ENCODE data around the gene NAA35.
"Not testable (repeated sequence)": the region's sequence is repeated elsewhere in the genome, so short reads cannot be mapped to it uniquely, and the experiment has no call there.

The NAA35 gene

DNA sequence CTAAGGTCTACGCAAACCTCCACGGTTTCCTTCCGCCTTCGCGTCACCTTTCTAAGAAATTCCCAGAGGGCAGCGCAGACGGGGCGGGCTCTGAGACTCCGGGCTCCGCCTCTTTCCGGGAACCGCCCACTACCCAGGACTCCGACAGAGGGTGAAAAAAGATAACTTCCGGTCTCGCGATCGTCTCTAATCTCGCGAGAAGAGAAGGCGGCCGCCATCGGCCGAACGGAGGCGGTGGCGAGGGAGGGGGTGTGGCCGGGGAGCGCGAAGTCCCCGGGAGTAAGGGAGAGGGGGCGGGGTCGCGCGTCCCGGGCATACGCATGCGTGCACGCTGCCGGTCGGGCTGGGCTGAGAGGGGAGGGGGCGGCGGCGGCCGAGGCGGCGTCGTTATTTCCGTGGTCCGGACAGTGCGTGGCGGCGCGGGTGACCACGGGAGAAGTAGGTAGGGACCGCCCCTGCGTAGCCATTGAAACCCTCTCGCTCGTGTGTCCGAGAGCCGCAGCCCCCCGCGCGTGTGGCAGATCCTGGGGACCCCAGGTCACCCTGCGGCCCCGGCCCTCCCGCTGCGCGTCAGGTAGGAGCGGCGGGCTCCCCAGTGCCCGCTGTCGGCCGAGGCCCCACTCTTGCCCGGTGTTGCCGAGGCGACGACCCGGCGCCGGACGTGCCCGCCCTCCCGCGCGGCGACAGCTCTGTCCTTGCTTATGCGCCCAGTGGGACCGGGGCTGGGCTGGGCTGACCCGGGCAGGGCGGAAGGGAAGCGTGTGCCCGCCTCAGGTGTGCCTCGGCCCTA is at the start of gene NAA35:
Gene NAA35 (plus strand): TSS at position 315 of the 790 bp plus-strand sequence. CDS start 1,014 bp downstream, outside the sequence.
- peak; percentile 99 to 100 for DNase-seq

DNA sequence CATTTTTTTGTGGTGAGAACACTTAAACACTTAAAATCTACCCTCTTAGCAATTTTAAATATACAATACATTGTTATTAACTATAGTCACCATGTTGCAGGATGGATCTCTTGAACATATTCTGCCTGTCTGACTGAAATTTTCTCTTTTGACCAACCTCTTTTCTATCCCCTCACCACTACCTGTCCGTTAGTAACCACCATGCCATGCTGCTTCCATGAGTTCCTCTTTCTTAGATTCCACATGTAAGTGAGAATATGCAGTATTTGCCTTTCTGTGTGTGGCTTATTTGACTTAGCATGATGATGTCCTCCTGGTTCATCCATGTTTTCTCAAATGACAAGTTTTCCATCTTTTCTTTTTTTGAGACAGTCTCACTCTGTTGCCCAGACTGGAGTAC is 48.5 kb upstream of the NAA35 start:
- DNase-seq, result no peak

DNA sequence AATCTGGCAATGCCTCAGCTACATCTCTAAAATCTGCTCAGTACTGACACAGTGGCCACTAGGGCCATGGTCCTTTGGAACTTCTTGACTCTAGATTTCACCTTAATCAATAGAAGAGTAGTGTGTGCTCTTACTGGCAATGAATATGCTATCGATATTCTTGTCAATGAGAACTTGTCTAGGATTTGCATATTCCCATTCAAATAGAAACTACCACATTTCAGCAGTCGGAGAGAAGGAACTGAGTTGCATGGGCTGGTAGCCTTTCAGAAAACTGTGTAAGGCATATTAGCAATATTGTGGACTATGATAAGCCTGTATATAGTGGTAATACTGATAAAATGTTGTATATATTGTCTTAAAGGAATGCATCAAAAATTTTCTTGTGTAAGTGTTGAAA is 45.3 kb upstream of the NAA35 start:
- no peak for DNase-seq

DNA sequence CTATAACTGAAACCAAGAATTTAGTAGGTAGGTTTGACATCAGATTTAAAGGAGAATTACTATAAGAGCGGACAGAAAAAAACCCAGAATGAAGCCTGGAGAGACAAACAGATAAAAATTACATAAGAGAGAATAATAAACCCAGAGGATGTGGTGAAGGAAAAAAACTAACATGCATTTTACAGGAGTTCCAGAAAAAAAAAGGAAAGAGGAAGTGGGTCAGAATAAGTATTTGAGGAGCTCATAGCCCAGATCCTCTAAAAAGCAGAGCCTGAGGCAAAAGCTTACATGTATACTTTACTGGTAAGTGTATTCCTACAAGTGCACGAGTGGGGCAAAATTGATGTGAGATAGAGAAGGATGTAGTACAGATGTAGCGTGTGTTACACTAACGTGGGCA is 43.1 kb upstream of the NAA35 start:
- DNase-seq, result no peak

DNA sequence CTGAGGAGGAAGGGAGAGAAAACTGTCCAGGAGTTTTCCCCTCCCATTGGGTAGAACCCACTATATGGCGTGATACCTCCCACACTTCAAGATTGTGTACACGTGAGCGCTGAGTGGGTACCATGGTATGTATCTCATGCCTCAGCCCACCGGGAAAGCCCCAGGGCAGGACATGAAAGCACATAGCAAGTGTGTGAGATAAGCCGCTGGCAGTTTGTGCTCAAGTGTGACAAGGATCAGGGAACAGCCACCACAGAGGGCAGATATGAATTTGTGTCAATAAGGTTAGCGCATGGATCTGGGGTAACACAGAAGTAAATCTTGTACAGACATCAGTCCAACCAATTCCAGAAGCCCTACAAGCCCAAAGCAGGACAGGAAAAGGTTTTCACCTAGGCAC is 42.6 kb upstream of the NAA35 start:
- no peak for DNase-seq

DNA sequence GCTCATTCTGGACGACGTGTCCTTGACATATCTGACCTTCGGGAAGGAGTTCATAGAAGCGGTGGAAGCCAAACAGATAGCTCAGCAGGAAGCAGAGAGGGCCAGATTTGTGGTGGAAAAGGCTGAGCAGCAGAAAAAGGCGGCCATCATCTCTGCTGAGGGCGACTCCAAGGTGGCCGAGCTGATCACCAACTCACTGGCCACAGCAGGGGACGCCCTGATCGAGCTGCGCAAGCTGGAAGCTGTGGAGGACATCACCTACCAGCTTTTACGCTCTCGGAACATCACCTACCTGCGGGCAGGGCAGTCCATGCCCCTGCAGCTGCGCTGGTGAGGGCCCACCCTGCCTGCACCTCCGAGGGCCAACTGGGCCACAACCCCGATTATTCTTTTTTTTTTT is 41.6 kb upstream of the NAA35 start:
- DNase-seq, result no peak

DNA sequence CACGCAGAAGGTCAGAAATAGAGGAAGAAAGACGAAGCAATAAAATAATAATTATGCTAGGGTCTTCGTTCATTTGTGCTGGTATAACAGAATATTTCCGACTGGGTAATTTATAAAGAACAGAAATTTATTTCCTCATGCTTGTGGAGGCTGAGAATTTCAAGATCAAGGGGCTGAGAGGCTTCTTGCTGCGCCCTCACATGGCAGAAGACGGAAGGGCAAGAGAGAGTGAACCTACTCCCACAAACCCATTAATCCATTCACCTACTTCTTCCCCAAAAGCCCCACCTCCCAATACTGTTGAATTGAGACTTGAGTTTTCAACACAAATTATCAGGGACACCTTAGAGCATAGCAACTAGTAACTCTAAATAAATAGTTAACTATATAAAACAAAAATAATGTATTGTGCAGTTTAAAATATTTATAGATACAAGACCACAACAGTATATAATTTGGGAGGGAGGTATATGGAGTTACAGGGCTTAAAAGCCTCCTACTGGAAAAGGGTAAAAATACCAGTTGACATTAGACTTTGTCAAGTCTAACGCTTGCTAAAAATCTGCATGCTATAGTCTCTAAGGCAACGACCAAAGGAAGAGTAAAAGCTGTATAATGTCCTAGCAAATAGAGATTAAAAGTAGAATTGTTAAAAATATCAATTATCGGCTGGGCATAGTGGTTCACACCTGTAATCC is 40.3 kb upstream of the NAA35 start:
- peak; percentile 25 to 40 for DNase-seq

DNA sequence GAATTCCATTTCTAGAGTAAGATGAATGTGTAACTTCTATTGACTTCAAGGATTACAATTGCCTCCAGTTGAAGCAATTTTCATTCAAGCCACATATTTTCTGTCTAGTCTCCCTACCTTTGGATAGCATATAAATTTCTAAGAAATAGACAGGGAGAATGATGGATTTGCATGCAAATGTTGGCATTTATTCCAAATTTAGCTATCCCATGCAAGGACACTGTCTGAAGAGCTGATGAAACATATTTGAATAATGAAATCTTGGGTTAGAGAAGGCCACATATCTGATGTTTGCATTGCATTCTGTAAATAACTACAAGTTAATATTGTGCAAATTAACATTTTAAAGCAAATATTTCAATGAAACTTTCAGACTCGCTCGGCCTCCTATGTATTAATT is 36.0 kb upstream of the NAA35 start:
- DNase-seq, result no peak

DNA sequence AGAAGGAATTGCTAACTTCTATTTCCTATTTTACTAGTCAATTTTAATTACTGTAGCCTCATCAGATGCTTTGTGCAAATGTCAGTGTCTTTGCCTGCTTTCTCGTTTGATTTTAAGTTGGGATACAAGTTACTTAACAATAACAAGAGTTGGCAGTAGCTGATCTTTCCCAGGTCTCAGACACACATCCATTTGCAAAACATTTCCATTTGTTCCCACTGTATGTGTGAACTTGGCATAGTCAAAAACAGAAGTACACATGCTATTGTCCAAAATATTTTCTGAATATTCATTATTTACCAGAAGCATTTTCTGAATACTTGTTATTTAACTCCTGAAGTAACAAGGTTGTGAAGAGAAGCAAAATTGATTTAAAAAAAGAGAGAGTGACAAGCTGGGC is 35.0 kb upstream of the NAA35 start:
- no peak for DNase-seq

DNA sequence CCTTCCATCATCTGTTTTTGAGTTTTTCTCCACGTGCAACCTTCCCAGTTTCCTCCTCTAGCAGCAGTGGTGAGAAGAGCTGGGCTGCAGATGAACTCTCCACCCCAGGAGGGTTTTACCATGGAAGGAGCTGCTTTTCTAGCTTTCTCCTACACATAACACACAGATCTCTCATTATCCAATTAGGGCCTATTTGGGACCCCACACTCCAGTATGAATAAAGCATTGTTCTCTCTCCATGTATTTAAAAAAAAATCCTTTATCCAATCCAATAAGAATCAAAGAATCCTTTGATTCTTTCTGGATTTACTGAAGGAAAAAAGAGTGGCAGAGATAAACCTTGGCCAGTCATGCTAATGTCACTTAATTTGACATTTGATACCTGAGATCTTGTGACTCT is 31.6 kb upstream of the NAA35 start:
- DNase-seq, result no peak

DNA sequence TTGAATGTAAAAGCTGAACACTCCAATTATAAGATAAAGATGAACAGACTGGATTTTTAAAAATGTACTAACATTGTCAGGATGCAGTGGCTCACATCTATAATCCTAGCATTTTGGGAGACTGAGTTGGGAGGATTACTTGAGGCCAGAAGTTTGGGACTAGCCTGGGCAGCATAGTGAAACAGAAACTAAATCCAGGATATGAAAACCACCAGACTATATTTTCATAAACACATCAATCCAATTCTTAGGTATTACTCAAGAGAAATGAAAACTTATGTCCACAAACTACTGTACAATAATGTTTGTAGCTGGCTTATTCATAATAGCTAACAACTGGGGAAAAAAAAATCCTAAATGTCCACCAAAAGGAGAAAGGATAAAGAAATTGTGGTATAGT is 26.8 kb upstream of the NAA35 start:
- no peak for DNase-seq

DNA sequence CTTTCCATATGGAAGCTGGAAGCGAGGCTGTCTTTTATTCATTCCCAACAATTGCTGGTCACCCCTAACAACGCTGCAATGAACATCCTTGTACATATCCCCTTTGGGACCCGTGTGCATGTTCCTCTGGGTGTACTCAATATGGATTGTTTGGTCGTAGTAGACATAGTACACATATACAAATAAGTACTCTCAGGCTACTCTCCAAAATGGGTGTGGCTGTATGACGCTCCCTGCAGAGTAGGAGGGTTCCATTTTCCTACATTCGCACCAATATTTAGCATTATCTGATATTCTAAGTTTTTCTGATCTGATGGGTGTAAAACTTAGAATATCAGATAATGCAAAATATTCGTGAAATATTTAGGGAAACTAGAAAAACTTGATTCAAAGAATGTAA is 23.2 kb upstream of the NAA35 start:
- no peak for DNase-seq

DNA sequence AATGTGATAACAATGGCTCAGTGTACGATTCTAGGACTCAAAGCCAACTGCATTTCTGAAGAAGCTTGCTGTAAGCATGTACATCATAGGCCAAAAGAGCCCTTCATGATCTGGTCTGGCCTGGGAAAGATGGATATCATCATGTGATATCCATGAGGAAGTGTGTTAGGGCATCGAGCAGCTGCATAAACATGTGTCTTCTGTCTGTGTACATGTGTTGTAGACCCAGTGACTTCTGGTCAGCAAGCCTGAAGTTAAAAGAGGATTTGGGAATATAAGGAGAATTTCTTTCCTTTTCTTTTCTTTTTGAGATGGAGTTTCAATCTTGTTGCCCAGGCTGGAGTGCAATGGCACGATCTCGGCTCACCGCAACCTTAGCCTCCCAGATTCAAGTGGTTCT is 15.5 kb upstream of the NAA35 start:
- no peak for DNase-seq

DNA sequence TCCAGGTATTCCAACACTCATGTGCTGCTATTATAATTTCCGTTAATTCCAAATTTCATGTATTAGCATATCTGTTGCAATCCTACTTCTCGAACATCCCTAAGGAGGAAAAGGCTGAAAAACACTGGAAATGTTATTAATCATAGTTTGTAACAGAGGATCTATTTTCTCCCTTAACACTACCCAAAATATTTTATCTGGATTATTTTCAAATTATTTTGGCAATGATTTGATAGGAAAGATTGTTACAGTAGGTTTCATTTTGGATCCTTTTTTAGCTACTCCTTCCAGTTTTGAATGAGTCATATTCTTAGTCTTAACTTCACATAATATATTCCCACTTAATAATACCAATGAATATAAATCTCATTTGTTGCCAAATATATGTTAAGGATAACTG is 13.9 kb upstream of the NAA35 start:
- no peak for DNase-seq

DNA sequence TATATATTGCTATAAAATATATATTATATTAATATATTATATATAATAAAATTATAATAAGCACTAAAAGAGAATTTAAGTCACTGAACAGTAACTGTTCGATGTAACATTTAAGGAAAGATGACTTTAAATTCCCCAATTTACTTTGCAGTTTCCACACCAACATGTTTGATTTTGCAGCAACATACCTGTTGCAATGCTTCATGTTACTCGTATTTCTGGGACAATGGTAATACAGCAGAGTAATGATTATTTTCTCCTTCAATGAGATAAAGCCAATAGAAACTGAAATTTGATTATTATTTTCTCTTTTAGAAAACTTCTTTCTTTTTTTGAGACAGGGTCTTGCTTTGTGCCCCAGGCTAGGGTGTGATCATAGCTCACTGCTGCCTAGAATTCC is 9.5 kb upstream of the NAA35 start:
- no peak for DNase-seq

DNA sequence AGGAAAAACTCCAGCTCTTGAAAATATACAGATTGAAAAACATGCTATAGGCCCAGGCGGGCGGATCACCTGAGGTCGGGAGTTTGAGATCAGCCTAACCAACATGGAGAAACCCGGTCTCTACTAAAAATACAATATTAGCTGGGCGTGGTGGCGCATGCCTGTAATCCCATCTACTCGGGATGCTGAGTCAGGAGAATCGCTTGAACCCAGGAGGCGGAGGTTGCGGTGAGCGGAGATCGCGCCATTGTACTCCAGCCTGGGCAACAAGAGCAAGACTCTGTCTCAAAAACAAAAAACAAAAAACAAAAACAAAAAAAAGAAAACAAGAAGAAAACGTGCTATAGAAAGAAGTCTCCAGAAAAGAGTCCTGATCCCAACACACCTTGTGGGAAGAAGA is 5.0 kb upstream of the NAA35 start:
- not testable (repeated sequence) for DNase-seq

DNA sequence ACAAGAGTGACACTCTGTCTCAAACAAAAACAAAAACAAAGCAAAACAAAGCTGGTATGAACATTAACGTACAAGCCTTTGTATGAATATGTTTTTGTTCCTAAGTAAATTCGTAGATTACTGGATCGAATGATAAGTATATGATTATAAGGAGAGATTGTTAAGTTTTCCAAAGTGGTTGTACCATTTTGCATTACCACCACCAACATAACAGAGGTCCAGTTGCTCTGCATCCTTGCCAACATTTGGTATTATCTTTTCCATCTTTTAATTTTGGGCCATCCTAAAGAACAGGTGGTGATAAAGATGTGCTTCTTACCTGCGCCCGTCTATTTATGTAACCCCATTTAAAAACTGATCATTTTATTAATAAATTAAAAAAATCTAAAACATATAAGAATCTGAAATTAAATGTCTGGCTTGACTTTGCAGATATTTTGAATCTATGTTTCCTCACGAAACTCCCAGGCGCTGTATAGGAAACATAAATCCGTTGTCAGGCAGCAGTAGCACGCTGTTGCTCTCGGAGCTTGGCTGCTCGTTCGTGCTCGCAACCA is 593 bp upstream of the NAA35 start:
- DNase-seq, result peak in 1 of 2 donors; percentile 19

DNA sequence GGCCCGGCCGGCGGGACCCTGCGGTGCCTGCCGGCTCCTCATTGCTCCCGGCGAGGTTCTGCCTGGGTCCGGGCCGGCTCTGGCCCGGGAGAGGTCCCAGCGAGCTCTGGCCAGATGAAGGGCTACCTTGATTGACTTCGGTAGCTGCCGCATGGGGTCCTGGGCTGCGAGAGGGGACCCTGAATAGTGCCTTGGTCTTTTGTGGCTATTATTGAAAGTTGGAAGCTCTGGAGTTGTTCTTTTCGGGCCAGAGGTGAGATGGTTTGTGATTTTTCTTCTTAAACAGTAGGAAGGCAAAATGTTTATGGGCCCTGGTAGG is 635 bp downstream of the NAA35 start:
- DNase-seq, result no peak

DNA sequence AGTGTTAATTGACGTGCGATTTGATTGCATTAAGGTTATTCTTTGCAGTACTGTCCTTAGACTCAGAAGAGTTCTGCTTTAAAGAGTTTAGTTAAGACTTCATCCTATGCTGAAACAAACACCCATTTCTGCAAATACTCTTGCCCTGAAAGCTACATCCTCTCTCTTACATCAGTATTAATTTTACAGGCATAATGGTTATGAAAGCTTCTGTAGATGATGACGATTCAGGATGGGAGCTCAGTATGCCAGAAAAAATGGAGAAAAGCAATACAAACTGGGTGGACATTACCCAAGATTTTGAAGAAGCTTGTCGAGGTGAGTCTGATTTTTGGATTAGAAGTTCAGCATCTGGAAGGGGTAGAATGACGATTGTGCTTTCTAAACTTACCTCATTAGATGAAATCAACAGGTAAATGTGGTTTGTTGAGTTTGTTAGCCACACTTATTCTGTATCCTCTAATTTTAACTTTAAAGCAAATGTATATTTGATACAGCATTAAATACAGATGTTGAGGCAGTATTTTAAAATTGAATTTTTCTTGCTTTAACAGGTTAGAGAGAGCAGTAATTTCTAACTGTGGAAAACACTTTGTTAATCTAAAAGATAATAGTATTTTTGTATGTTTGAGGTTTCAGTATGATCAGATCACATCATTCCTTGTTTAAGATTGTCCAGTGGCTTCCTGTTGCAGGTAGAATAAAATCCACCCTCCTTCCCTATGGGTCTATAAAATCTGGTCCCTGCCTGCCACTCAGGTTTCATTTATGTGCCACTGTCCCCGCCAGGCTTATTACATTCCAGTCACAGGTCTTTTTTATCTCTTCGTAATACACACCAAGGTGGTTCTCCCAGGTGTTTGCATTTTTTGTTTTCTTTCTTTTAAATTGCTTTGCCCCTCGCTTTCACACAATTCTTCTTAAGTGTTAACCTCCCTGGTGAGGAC is 1.3 kb downstream of the NAA35 start:
- DNase-seq, result no peak

DNA sequence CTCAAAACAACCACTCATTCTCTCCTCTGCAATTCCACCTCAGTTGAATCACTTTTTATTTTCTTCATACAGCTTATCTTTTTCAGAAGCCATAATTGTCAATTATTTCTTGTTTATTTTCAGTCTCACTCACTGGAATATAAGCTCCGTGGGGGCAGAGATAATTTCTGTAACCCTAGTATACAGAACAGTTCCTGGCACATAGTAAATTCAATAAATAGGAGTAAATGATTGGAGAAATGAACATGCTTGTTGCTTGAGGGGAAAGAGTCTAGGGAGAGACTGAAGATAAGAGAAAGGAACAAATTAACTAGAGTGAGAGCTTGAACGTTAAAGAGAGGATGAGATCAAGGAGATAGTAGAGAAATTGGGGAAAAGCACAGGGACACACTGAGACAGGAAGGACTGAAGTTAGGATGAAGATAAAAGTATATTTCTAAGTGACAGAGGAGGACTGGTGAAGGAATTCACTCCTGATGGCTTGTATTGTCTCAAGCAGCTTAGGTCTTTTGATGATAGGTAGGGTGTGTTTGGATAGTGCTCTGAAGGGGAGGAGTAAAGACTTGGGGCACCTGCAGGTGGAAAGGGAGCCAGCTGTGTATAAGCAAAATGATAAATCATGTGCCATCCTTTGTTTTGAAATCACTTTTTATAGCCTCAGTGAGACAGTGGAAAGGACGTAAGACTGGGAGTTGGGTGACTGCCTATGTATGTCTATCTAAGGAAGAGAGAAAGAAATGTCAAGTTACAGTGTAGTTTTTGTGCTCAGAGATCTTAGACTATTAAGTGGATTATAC is 2.2 kb downstream of the NAA35 start:
- DNase-seq, result no peak

DNA sequence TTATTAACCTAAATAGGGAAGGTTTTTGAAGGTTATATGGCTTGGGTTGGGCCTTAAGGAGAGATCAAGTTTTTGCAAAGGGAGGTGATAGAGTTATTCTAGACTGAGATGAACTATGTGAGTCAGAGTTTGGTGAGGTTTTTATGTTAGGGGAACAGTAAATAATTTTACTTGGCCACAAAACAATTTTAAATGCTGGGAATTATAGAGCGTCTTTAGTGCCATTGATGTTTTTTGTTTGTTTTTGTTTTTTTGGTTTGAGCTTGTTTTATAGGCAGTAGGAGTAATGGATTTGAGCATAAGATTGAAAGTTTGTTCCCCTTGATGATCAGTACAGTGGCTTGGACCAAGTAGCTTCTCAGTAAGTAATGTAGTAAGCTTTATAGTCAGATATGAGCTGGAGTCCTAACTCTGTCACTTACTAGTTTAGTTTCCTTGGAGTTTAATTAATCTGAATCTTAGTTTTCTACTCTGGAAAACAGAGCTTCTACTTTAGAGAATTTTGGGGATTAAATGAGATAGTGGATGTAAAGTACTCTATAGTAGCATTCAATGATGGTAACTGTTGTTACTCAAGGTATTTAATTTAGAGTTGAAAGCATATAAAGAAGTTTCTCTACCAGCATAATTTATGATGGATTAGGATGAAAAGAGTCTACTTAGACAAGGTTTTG is 2.9 kb downstream of the NAA35 start:
- DNase-seq, result no peak

DNA sequence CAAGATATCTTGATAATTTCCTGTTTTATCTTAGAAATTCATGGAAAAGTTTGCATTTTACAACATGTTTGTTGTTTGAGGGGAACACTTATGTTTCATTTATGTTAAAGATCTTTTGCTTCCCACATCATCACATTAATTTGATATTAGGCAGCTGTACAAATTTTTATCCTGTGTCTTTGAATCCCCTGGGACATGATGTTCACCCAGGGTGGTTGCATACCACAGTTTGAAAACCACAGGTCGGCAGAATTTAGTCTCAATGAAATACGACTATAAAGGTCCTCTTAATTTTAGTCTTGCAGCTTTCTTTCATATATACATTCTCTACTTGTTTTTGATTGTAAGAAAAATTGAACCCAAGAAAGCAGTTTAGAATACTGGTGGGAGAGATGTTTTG is 3.7 kb downstream of the NAA35 start:
- DNase-seq, result no peak
